Glutamatergic neuron (in vitro differentiated cells): ENCODE measurements around the gene SF3B1. TPM values are rescaled to one million over a fixed set of nuclear protein-coding genes. Genes with fewer than 3 reads are reported as not detected.
"Not testable (repeated sequence)": the region's sequence is repeated elsewhere in the genome, so short reads cannot be mapped to it uniquely, and the experiment has no call there.

Source experiments
- DNase-seq: peaks from one replicate; pipeline ENCODE4 v3.0.0; 2022
- H3K27ac Mint-ChIP-seq: one replicate; pipeline ENCODE4 v1.8.0; 2020; ENCODE audit warnings: mild to moderate bottlenecking, mixed read lengths, inconsistent platforms; ENCODE audit not compliant: unreplicated experiment
- H3K27me3 Mint-ChIP-seq: one replicate; pipeline ENCODE4 v1.8.0; 2020; ENCODE audit warnings: mild to moderate bottlenecking, moderate library complexity, mixed read lengths, inconsistent platforms; ENCODE audit not compliant: unreplicated experiment
- H3K36me3 Mint-ChIP-seq: one replicate; pipeline ENCODE4 v1.8.0; 2020; ENCODE audit warnings: mild to moderate bottlenecking, mixed read lengths, inconsistent platforms; ENCODE audit not compliant: unreplicated experiment
- H3K4me1 Mint-ChIP-seq: one replicate; pipeline ENCODE4 v1.8.0; 2020; ENCODE audit warnings: mild to moderate bottlenecking, low read depth, mixed read lengths, inconsistent platforms; ENCODE audit not compliant: unreplicated experiment
- H3K4me3 Mint-ChIP-seq: one replicate; pipeline ENCODE4 v1.8.0; 2020; ENCODE audit warnings: mild to moderate bottlenecking, mixed read lengths, inconsistent platforms; ENCODE audit not compliant: unreplicated experiment
- H3K9me3 Mint-ChIP-seq: one replicate; pipeline ENCODE4 v1.8.0; 2020; ENCODE audit warnings: mild to moderate bottlenecking, moderate library complexity, mixed read lengths, inconsistent platforms; ENCODE audit not compliant: unreplicated experiment
- CTCF ChIP-seq: fragments of 200-600 bp; sonication (generic); IDR thresholded peaks from one replicate; pipeline ENCODE4 v1.5.0; 2021; ENCODE audit not compliant: partially characterized antibody, unreplicated experiment
- total RNA-seq: library from RNA; stranded (reverse); fragmentation: NEBNext Ultra II Directional; extraction: Animal tissue kit (Norgen Biotek cat#: 25700); gene quantifications from one replicate; pipeline ENCODE4 v1.2.1, GENCODE V29; 2021; ENCODE audit not compliant: unreplicated experiment

SF3B1 gene
- total RNA-seq, 1 donor from 2014 or later = 401 TPM

DNA sequence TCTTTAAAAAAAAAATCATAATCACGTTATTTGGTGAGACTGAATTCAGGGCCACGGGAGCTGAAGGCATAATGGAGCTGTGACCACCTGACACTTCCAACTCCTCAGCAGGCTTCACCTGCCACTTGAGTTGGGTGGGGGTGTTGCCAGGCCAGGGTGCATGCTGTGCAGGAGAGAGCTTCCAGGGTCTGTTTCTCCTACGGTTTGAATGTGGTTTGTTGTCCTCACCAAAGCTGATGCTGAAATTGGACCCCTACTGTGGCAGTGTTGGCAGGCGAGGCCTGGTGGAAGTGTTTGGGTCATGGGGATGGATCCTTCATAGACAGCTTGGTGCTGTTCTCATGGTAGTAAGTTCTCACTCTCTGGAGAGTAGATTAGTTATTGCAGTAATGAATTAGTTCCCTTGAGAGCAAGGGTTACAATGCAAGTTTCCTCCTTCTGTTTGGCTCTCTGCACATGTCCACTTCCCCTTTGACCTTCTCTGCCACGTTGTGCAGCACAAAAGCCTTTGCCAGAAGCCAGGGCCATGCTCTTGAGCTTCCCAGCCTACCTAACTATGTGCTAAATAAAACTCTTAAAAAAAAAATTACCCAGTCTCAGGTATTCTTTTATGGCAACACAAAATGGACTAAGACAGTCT lies 86.0 kb downstream of the SF3B1 start:
- TF ChIP-seq CTCF = no peak
- Mint-ChIP-seq H3K36me3 (no peaks in the 10 kb centered on the region), H3K4me3 (no peak overlapping the region), H3K27me3 (no peaks in the 10 kb centered on the region), H3K4me1 (no peaks in the 10 kb centered on the region), H3K9me3 (peaks cover 2% of the 10 kb centered on the region), H3K27ac (no peak overlapping the region)
- no peak for DNase-seq

- H3K9me3 Mint-ChIP-seq = peaks cover 2% of the 10 kb centered on the region
- H3K36me3 Mint-ChIP-seq = no peaks in the 10 kb centered on the region
- H3K4me1 Mint-ChIP-seq = no peaks in the 10 kb centered on the region
- no peaks in the 10 kb centered on the region for H3K27me3 Mint-ChIP-seq
- H3K27ac Mint-ChIP-seq = no peak overlapping the region
- no peak for DNase-seq
- TF ChIP-seq CTCF = no peak
- H3K4me3 Mint-ChIP-seq = no peak overlapping the region
Observed at GRCh38 chr2:197345846-197346370, 88.9 kb downstream of the SF3B1 start.

DNA sequence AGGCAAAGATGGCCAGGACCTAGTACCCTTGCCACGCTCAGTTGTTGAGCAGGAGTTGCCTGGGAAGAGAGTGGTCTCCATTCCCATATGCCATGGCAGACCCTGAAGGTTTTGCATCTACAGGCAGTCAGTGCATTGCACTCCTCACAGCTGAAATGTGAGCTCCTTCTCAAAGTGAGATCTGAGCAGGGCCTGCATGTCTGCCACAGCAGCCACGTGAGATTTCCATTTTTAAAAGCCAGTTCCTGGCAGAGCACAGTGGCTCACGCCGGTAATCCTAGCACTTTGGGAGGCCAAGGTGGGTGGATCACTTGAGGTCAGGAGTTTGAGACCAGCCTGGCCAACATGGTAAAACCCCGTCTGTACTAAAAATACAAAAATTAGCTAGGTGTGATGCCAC lies 90.9 kb downstream of the SF3B1 start:
- not testable (repeated sequence) for H3K4me3 Mint-ChIP-seq, H3K9me3 Mint-ChIP-seq, H3K27me3 Mint-ChIP-seq, H3K36me3 Mint-ChIP-seq, H3K27ac Mint-ChIP-seq, DNase-seq, H3K4me1 Mint-ChIP-seq

DNA sequence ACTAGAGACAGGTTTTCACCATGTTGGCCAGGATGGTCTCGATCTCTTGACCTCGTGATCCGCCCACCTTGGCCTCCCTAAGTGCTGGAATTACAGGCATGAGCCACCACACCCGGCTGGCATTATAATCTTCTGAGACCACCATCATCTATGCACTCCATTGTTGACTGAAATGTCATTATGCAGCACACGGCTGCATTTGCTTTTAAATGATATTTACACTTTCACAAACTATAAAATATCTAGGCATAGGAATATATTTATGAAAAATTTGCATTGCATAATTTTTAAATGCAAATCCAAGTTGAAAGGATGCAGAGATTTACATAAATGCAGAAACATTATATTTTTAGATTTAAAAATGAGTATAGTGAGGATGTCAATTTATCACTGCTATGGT lies 94.2 kb downstream of the SF3B1 start:
- H3K36me3 Mint-ChIP-seq = no peaks in the 10 kb centered on the region
- H3K4me1 Mint-ChIP-seq = no peaks in the 10 kb centered on the region
- DNase-seq = no peak
- TF ChIP-seq CTCF = no peak
- H3K27ac Mint-ChIP-seq = no peak overlapping the region
- H3K4me3 Mint-ChIP-seq = no peak overlapping the region
- no peaks in the 10 kb centered on the region for H3K9me3 Mint-ChIP-seq
- no peaks in the 10 kb centered on the region for H3K27me3 Mint-ChIP-seq

Other genes with a start within 250 kb of the SF3B1 start
- gene ANKRD44, start 124.2 kb downstream of the SF3B1 start, total RNA-seq = 12.0 TPM
- 13.2 TPM for gene COQ10B, start 18.5 kb upstream of the SF3B1 start, total RNA-seq
- gene HSPD1, start 64.8 kb upstream of the SF3B1 start, total RNA-seq = 187 TPM
- 83.5 TPM for gene HSPE1, start 65.4 kb upstream of the SF3B1 start, total RNA-seq
- 46.4 TPM for gene MOB4, start 81.0 kb upstream of the SF3B1 start, total RNA-seq
- 2.5 TPM for gene RFTN2, start 240.6 kb upstream of the SF3B1 start, total RNA-seq